HEK293 (cell line): ENCODE results near the gene NLRX1.

ENCODE experiments used
- GLIS2 ChIP-seq: fragments of 450-650 bp; formaldehyde crosslinking; IDR thresholded peaks from 2 replicates; pipeline ENCODE4 v1.5.1; 2016; ENCODE audit warnings: missing biosample characterization, missing genetic modification characterization
- KLF10 ChIP-seq: fragments of 450-650 bp; IDR thresholded peaks from 2 replicates; pipeline ENCODE4 v1.5.1; 2018; ENCODE audit warnings: missing biosample characterization, mild to moderate bottlenecking, missing genetic modification characterization
- MEIS1 ChIP-seq: sonication (generic); formaldehyde crosslinking; IDR thresholded peaks from 2 replicates; pipeline ENCODE4 v1.8.1; 2022; ENCODE audit warnings: missing genetic modification reagents, mild to moderate bottlenecking, borderline replicate concordance
- MZF1 ChIP-seq: fragments of 450-650 bp; formaldehyde crosslinking; IDR thresholded peaks from 2 replicates; pipeline ENCODE4 v1.5.1; 2017; ENCODE audit warnings: missing biosample characterization, missing genetic modification characterization, borderline replicate concordance
- ZBTB1 ChIP-seq: fragments of 450-650 bp; formaldehyde crosslinking; IDR thresholded peaks from 2 replicates; pipeline ENCODE4 v1.5.1; 2016; ENCODE audit warnings: missing biosample characterization, missing genetic modification characterization
- ZBTB11 ChIP-seq: fragments of 450-650 bp; formaldehyde crosslinking; conservative IDR thresholded peaks from 2 replicates; pipeline ENCODE4 v1.5.1; 2016; ENCODE audit warnings: low read depth, missing biosample characterization, missing genetic modification characterization
- ZNF311 ChIP-seq: fragments of 450-650 bp; formaldehyde crosslinking; IDR thresholded peaks from 2 replicates; pipeline ENCODE4 v1.5.1; 2017; ENCODE audit warnings: missing biosample characterization, missing genetic modification characterization, borderline replicate concordance
- ZNF324 ChIP-seq: fragments of 450-650 bp; formaldehyde crosslinking; IDR thresholded peaks from 2 replicates; pipeline ENCODE4 v1.5.1; 2016; ENCODE audit warnings: missing biosample characterization, missing genetic modification characterization
- ZNF416 ChIP-seq: fragments of 450-650 bp; formaldehyde crosslinking; IDR thresholded peaks from 2 replicates; pipeline ENCODE4 v1.5.1; 2016; ENCODE audit warnings: missing biosample characterization, missing genetic modification characterization
- ZNF549 ChIP-seq: fragments of 450-650 bp; IDR thresholded peaks from 2 replicates; pipeline ENCODE4 v1.5.1; 2018; ENCODE audit warnings: missing biosample characterization, missing genetic modification characterization, mild to moderate bottlenecking, inconsistent platforms, moderate library complexity
- ZNF629 ChIP-seq: fragments of 450-650 bp; formaldehyde crosslinking; IDR thresholded peaks from 2 replicates; pipeline ENCODE4 v1.5.1; 2017; ENCODE audit warnings: missing biosample characterization, missing genetic modification characterization
- TF ChIP-seq, protein P1 (sequence below): fragments of 450-650 bp; formaldehyde crosslinking; IDR thresholded peaks from 2 replicates; pipeline ENCODE4 v1.5.1; 2016; ENCODE audit warnings: missing biosample characterization, missing genetic modification characterization
- TF ChIP-seq, protein P2 (sequence below): fragments of 450-650 bp; formaldehyde crosslinking; IDR thresholded peaks from 2 replicates; pipeline ENCODE4 v1.5.1; 2016; ENCODE audit warnings: missing biosample characterization, missing genetic modification characterization, low read depth
- TF ChIP-seq, protein P3 (sequence below): fragments of 450-650 bp; formaldehyde crosslinking; IDR thresholded peaks from 2 replicates; pipeline ENCODE4 v1.5.1; 2016; ENCODE audit warnings: missing biosample characterization, missing genetic modification characterization

GRCh38 chr11:119173453-119173852 lies 4.9 kb downstream of the NLRX1 start:
- no peak for TF ChIP-seq MZF1 (tag by site-specific recombination)
- TF ChIP-seq, protein P1, sequence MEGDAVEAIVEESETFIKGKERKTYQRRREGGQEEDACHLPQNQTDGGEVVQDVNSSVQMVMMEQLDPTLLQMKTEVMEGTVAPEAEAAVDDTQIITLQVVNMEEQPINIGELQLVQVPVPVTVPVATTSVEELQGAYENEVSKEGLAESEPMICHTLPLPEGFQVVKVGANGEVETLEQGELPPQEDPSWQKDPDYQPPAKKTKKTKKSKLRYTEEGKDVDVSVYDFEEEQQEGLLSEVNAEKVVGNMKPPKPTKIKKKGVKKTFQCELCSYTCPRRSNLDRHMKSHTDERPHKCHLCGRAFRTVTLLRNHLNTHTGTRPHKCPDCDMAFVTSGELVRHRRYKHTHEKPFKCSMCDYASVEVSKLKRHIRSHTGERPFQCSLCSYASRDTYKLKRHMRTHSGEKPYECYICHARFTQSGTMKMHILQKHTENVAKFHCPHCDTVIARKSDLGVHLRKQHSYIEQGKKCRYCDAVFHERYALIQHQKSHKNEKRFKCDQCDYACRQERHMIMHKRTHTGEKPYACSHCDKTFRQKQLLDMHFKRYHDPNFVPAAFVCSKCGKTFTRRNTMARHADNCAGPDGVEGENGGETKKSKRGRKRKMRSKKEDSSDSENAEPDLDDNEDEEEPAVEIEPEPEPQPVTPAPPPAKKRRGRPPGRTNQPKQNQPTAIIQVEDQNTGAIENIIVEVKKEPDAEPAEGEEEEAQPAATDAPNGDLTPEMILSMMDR (tag by site-specific recombination): no peak
- no peak for TF ChIP-seq ZNF416 (tag by site-specific recombination)
- TF ChIP-seq ZNF629 (tag by site-specific recombination): no peak
- no peak for TF ChIP-seq KLF10 (tag by site-specific recombination)
- TF ChIP-seq ZBTB1 (tag by site-specific recombination): no peak
- no peak for TF ChIP-seq ZNF549
- TF ChIP-seq, protein P2, sequence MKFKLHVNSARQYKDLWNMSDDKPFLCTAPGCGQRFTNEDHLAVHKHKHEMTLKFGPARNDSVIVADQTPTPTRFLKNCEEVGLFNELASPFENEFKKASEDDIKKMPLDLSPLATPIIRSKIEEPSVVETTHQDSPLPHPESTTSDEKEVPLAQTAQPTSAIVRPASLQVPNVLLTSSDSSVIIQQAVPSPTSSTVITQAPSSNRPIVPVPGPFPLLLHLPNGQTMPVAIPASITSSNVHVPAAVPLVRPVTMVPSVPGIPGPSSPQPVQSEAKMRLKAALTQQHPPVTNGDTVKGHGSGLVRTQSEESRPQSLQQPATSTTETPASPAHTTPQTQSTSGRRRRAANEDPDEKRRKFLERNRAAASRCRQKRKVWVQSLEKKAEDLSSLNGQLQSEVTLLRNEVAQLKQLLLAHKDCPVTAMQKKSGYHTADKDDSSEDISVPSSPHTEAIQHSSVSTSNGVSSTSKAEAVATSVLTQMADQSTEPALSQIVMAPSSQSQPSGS (tag by site-specific recombination): no peak
- no peak for TF ChIP-seq ZNF324 (tag by site-specific recombination)
- TF ChIP-seq ZNF311: no peak
- TF ChIP-seq, protein P3, sequence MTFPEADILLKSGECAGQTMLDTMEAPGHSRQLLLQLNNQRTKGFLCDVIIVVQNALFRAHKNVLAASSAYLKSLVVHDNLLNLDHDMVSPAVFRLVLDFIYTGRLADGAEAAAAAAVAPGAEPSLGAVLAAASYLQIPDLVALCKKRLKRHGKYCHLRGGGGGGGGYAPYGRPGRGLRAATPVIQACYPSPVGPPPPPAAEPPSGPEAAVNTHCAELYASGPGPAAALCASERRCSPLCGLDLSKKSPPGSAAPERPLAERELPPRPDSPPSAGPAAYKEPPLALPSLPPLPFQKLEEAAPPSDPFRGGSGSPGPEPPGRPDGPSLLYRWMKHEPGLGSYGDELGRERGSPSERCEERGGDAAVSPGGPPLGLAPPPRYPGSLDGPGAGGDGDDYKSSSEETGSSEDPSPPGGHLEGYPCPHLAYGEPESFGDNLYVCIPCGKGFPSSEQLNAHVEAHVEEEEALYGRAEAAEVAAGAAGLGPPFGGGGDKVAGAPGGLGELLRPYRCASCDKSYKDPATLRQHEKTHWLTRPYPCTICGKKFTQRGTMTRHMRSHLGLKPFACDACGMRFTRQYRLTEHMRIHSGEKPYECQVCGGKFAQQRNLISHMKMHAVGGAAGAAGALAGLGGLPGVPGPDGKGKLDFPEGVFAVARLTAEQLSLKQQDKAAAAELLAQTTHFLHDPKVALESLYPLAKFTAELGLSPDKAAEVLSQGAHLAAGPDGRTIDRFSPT (tag by site-specific recombination): no peak
- no peak for TF ChIP-seq ZBTB11
- no peak for TF ChIP-seq MEIS1 (CRISPR knock-in tag)
- TF ChIP-seq GLIS2: no peak
